Measurements from ENCODE around the gene RNU5B-1. TPM values are rescaled to one million over a fixed set of nuclear protein-coding genes. Genes with fewer than 3 reads are reported as not detected.

The RNU5B-1 gene
- total and polyA plus RNA-seq, 2 of the 8 experiments (the other 6 are each of a cell fraction or from before 2014, with no cell fraction given): not detected

GRCh38 chr15:65278480-65278879, 26.0 kb upstream of the RNU5B-1 start:
- DNase-seq (ENCODE audit: low read depth in 1 of 2, low spot score in 2 of 2) (no peak), FAIRE-seq (no peak)
- no peak overlapping the region for H2BK5ac ChIP-seq (ENCODE audit: low read depth, low read length)
- H3K23ac ChIP-seq (ENCODE audit: insufficient read length): no peak overlapping the region
- H3K56ac ChIP-seq (replicated peaks; ENCODE audit: insufficient read length, low read depth, low read length): no peak overlapping the region
- H2BK12ac ChIP-seq (ENCODE audit: low read depth, low read length): no peak overlapping the region
- H3K79me1 ChIP-seq (ENCODE audit: low read depth, low read length): no peaks in the 10 kb centered on the region
- H2AK5ac ChIP-seq (ENCODE audit: low read depth, low read length): no peak overlapping the region
- H2BK20ac ChIP-seq (ENCODE audit: low read length): no peak overlapping the region
- no peak overlapping the region for H3K9ac ChIP-seq (replicated peaks in 1 of 4; ENCODE audit: extremely low read depth in 1 of 4, low read depth in 3 of 4, low read length in 3 of 4)
- H3K79me2 ChIP-seq (ENCODE audit: control insufficient read depth in 1 of 2, insufficient read depth in 2 of 2, low read length in 2 of 2): no peaks in the 10 kb centered on the region
- no peak for TF ChIP-seq RNF2 (IDR thresholded peaks at IDR 0.05; ENCODE audit: borderline replicate concordance, low read depth, low read length, missing control alignments, poor library complexity, severe bottlenecking)
- no peak for TF ChIP-seq TBP (IDR thresholded peaks at IDR 0.05; ENCODE audit: low read depth, low read length)
- TF ChIP-seq SAP30 (IDR thresholded peaks at IDR 0.05; ENCODE audit: insufficient read depth, insufficient replicate concordance, low read length): no peak
- TF ChIP-seq CBX8 (IDR thresholded peaks at IDR 0.05; ENCODE audit: borderline replicate concordance, low read depth, low read length): no peak
- TF ChIP-seq PHF8 (conservative IDR thresholded peaks at IDR 0.05; ENCODE audit: low read depth, low read length): no peak
- TF ChIP-seq ASH2L (IDR thresholded peaks at IDR 0.05; ENCODE audit: low read length): no peak
- H3K27ac ChIP-seq (ENCODE audit: low read depth, low read length): no peak overlapping the region
- peaks cover 0 to 1% of the 10 kb centered on the region in 2 experiments for H4K20me1 ChIP-seq (replicated peaks in 1 of 2; ENCODE audit: control insufficient read depth in 1 of 2, insufficient read depth in 2 of 2, low read length in 2 of 2)
- H3K4me2 ChIP-seq (ENCODE audit: insufficient read depth in 1 of 2, low read depth in 2 of 2, low read length in 2 of 2): no peak overlapping the region
- H2AFZ ChIP-seq (ENCODE audit: low read length): no peak overlapping the region
- no peaks in the 10 kb centered on the region for H3K23me2 ChIP-seq (ENCODE audit: low read depth, low read length)
- no peak overlapping the region for H4K91ac ChIP-seq (replicated peaks; ENCODE audit: insufficient read length, low read length)
- no peak overlapping the region for H3K4ac ChIP-seq (replicated peaks; ENCODE audit: insufficient read length, low read depth, low read length)
- 88% methylated on average over 1 of the region's 1 CpG; no CpG with 5 or more reads in 1 of the 2 experiments for WGBS, 2 experiments (ENCODE audit: extremely low coverage in 1 of 2, insufficient coverage in 1 of 2, insufficient read length in 1 of 2, insufficient replicate concordance in 2 of 2, low coverage in 1 of 2, low lambda C conversion rate in 2 of 2, missing lambda C conversion rate in 1 of 2)
- no peak overlapping the region for H2BK120ac ChIP-seq (replicated peaks; ENCODE audit: low read depth, low read length)
- H3K14ac ChIP-seq (ENCODE audit: insufficient read length): no peak overlapping the region
- H3K4me1 ChIP-seq (replicated peaks in 1 of 4; ENCODE audit: control insufficient read depth in 3 of 4, insufficient read depth in 4 of 4, low read length in 3 of 4): no peaks in the 10 kb centered on the region
- no peak overlapping the region for H3K4me3 ChIP-seq (ENCODE audit: extremely low read depth in 1 of 4, insufficient read depth in 2 of 4, low read depth in 3 of 4, low read length in 4 of 4)
- no peak overlapping the region for H3K18ac ChIP-seq (ENCODE audit: extremely low read depth, low read length)
- ChIA-PET CTCF (ENCODE audit: partially characterized antibody) (interaction anchor here (0.7 to 11.1 kb wide), 9 partner anchors 7 to 88 kb away, joined by 3 to 114 read pairs (median 5); partner anchors contain the start of genes CILP and PARP16), POLR2A (ENCODE audit: partially characterized antibody) (interaction anchor here (0.6 to 2.7 kb wide), 5 partner anchors 8 to 91 kb away, joined by 3 to 11 read pairs (median 3); partner anchors contain the start of gene PARP16)
- no peaks in the 10 kb centered on the region for H3K36me3 ChIP-seq (ENCODE audit: control insufficient read depth in 2 of 4, insufficient read depth in 4 of 4, low read length in 3 of 4)
- no peak overlapping the region for H2BK15ac ChIP-seq (ENCODE audit: low read length)
- no peaks in the 10 kb centered on the region; a peak in 1 of 7 replicates for H3K27me3 ChIP-seq (replicated peaks in 1 of 4; ENCODE audit: control insufficient read depth in 3 of 4, extremely low read depth in 1 of 4, insufficient read depth in 3 of 4, low read length in 3 of 4)
- H4K5ac ChIP-seq (ENCODE audit: insufficient read length, low read depth, low read length): no peak overlapping the region
- H4K8ac ChIP-seq (ENCODE audit: extremely low read depth, insufficient read depth, low read length): no peak overlapping the region
- H3K9me3 ChIP-seq (ENCODE audit: insufficient read depth in 2 of 2, low read depth in 1 of 2, low read length in 1 of 2): no peaks in the 10 kb centered on the region
